SK-N-SH treated with all-trans-retinoic acid at 6 μM for 48 hours (cell line): ENCODE data around the gene SMIM14.
"Not testable (repeated sequence)": the region's sequence is repeated elsewhere in the genome, so short reads cannot be mapped to it uniquely, and the experiment has no call there.

Experiments
- ATAC-seq: fragments of 200-7000 bp; cut with Tn5 transposase; 3 replicates; pipeline ENCODE4 v1.9.1; 2020; ENCODE audit warnings: mild to moderate bottlenecking, moderate library complexity
- BACH2 ChIP-seq: fragments of 250-450 bp; sonication (Bioruptor Pico); IDR thresholded peaks from 2 replicates; pipeline ENCODE4 v1.9.0; 2021; ENCODE audit warnings: mild to moderate bottlenecking, borderline replicate concordance
- CREB5 ChIP-seq: fragments of 250-450 bp; sonication (Bioruptor Pico); IDR thresholded peaks from 2 replicates; pipeline ENCODE4 v1.5.1; 2020; ENCODE audit warnings: low read depth, mild to moderate bottlenecking, moderate library complexity
- CSDC2 ChIP-seq: fragments of 250-450 bp; sonication (Bioruptor Pico); IDR thresholded peaks from 2 replicates; pipeline ENCODE4 v1.5.0; 2020; ENCODE audit warnings: mild to moderate bottlenecking, moderate library complexity
- CSRNP3 ChIP-seq: fragments of 250-450 bp; sonication (Bioruptor Pico); IDR thresholded peaks from 2 replicates; pipeline ENCODE4 v1.5.1; 2021; ENCODE audit warnings: mild to moderate bottlenecking, moderate library complexity
- GLIS3 ChIP-seq: fragments of 250-450 bp; sonication (Bioruptor Pico); IDR thresholded peaks from 2 replicates; pipeline ENCODE4 v1.5.0; 2020; ENCODE audit warnings: mild to moderate bottlenecking, moderate library complexity
- ISL1 ChIP-seq: fragments of 250-450 bp; sonication (Bioruptor Pico); IDR thresholded peaks from 2 replicates; pipeline ENCODE4 v2.1.2; 2022; ENCODE audit warnings: mild to moderate bottlenecking, moderate library complexity
- PATZ1 ChIP-seq: fragments of 250-450 bp; sonication (Bioruptor Pico); IDR thresholded peaks from 2 replicates; pipeline ENCODE4 v1.8.0; 2020; ENCODE audit warnings: mild to moderate bottlenecking, moderate library complexity, borderline replicate concordance
- POU6F1 ChIP-seq: fragments of 250-450 bp; sonication (Bioruptor Pico); IDR thresholded peaks from 2 replicates; pipeline ENCODE4 v1.8.0; 2021; ENCODE audit warnings: low read depth, mild to moderate bottlenecking, moderate library complexity, borderline replicate concordance
- PPARA ChIP-seq: fragments of 250-450 bp; sonication (Bioruptor Pico); IDR thresholded peaks from 2 replicates; pipeline ENCODE4 v1.5.0; 2020; ENCODE audit warnings: mild to moderate bottlenecking, borderline replicate concordance
- TOX ChIP-seq: fragments of 250-450 bp; sonication (Bioruptor Pico); IDR thresholded peaks from 2 replicates; pipeline ENCODE4 v1.8.0; 2021; ENCODE audit warnings: mild to moderate bottlenecking, moderate library complexity, borderline replicate concordance
- TSHZ2 ChIP-seq: fragments of 250-450 bp; sonication (Bioruptor Pico); IDR thresholded peaks from 2 replicates; pipeline ENCODE4 v1.5.0; 2020; ENCODE audit warnings: mild to moderate bottlenecking, moderate library complexity
- ZC3H10 ChIP-seq: fragments of 250-450 bp; sonication (Bioruptor Pico); IDR thresholded peaks from 2 replicates; pipeline ENCODE4 v1.5.1; 2021; ENCODE audit warnings: mild to moderate bottlenecking, moderate library complexity
- ZFP3 ChIP-seq: fragments of 250-450 bp; sonication (Bioruptor Pico); IDR thresholded peaks from 2 replicates; pipeline ENCODE4 v1.5.0; 2020; ENCODE audit warnings: mild to moderate bottlenecking, moderate library complexity
- ZFP30 ChIP-seq: fragments of 450-650 bp; formaldehyde crosslinking; IDR thresholded peaks from 2 replicates; pipeline ENCODE4 v1.5.0; 2022; ENCODE audit warnings: mild to moderate bottlenecking, moderate library complexity
- ZNF8 ChIP-seq: fragments of 450-650 bp; formaldehyde crosslinking; IDR thresholded peaks from 2 replicates; pipeline ENCODE4 v1.5.0; 2020; ENCODE audit warnings: mild to moderate bottlenecking, moderate library complexity

The SMIM14 gene

GRCh38 chr4:39685990-39686389 lies 47.3 kb upstream of the SMIM14 start:
- TF ChIP-seq ZFP3 (CRISPR knock-in tag), result no peak
- TF ChIP-seq ISL1 (CRISPR knock-in tag), result no peak
- TF ChIP-seq CSRNP3, result no peak
- no peak for TF ChIP-seq CREB5 (CRISPR knock-in tag)
- no peak for TF ChIP-seq CSDC2 (CRISPR knock-in tag)
- TF ChIP-seq, all 23 proteins: peak for 0
- no peak for ATAC-seq

- no peak for ATAC-seq
- TF ChIP-seq ISL1 (CRISPR knock-in tag) (no peak), ZC3H10 (CRISPR knock-in tag) (no peak), TOX (CRISPR knock-in tag) (no peak), GLIS3 (CRISPR knock-in tag) (no peak), TSHZ2 (no peak), BACH2 (CRISPR knock-in tag) (no peak), ZNF8 (CRISPR knock-in tag) (no peak), CREB5 (CRISPR knock-in tag) (no peak), POU6F1 (no peak), ZFP30 (CRISPR knock-in tag) (no peak), PATZ1 (CRISPR knock-in tag) (no peak), PPARA (CRISPR knock-in tag) (no peak), ZFP3 (CRISPR knock-in tag) (no peak)
- TF ChIP-seq, all 23 proteins: peak for 0
Measured at GRCh38 chr4:39682138-39682537, 43.5 kb upstream of the SMIM14 start.

- ATAC-seq, result not testable (repeated sequence)
Measured at GRCh38 chr4:39681003-39681402, 42.3 kb upstream of the SMIM14 start.

- ATAC-seq, result not testable (repeated sequence)
Measured at GRCh38 chr4:39675681-39676080, 37.0 kb upstream of the SMIM14 start.

GRCh38 chr4:39670296-39670695 lies 31.6 kb upstream of the SMIM14 start:
- not testable (repeated sequence) for ATAC-seq
